GM19467 (cell line): ENCODE results near the gene CCP110.
A peak's percentile ranks its signal among the peaks of the same experiment; 100 is the strongest.

Experiments used
- ATAC-seq: cut with Tn5 transposase; IDR thresholded peaks from one replicate; pipeline ENCODE4 v1.9.1; 2021; ENCODE audit warnings: mild to moderate bottlenecking, moderate library complexity; ENCODE audit not compliant: unreplicated experiment

CCP110 gene

DNA sequence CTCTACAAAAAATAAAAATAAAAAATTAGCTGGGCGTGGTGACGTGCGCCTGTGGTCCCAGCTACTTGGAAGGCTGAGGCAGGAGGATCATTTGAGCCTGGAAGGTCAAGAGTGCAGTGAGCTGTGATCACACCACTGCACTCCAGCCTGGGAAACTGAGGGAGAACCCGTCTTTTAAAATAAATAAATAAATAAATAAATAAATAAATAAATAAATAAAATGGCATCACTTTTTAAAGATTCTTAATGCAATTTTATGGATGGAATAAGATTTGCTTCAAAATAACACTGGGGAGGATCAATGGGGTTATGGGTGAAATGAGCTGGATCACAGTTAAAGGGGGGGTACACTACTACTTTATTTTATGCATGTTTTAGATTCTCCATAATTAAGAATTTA, 16.8 kb upstream of the CCP110 start:
- ATAC-seq: no peak

DNA sequence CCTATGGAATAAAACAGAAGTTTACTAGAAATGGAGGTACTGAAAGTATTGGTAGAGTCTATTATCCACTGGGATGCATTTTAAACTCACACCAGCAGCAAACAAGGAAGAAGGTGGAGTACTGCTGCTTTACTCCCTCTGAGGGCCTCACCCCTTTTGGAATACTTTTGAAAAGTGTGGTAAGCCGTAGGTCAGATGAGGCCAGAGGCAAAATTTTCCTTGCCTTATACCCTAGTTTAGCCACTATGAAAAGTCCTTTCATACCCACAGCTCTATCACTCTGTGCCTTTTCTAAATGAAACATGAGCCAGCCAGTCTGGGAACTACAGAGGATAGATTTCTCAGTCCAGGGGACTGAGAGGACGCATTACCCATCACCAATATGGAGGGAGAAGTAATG, 15.9 kb upstream of the CCP110 start:
- no peak for ATAC-seq

GRCh38 chr16:19512297-19512696, 11.4 kb upstream of the CCP110 start:
- ATAC-seq: no peak

DNA sequence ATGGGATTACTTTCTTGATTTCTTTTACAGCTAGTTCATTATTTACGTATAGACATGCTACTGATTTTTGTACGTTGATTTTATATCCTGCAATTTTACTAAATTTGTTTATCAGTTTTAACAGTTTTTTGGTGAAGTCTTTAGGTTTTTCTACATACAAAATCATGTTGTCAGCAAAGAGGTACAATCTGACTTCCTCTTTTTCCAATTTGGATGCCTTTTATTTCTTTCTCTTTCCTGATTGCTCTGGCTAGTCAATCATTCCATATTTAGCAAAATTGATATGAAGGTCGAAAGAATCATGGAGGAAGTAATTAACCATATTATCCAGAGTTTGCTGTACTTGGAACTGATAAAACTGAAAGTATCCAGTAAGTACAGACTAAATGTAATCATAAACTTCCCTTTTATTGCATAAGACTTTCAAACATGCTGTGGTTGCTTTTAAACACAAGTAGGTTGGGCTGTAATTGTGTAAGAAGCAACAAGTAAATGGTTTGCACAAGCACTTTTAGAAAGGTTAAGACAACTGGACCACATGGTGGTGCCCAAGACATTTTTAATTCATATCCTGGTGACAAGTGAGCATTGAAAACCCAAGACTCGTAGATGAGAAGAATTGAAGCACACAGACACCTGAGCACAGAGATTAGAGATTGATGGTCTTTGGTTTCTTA, 10.2 kb upstream of the CCP110 start:
- ATAC-seq: no peak

DNA sequence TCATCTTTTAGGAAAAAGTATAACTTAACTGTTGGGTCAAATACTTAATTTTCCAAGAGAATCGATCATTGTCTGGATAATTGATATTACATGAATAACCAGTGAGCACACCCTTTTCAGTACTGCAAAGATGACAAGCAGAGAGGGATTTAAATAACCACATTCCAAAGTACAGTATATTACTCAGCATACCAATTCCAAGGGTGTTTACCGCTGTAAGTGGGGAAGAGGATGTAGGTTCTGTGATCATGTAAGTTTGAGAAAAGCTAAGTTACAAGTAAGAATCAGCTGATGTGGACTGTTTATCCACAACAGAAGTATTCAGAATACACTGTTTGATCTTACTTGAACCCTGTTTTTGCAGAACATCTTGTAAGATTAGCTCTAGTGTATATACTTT, 8.0 kb upstream of the CCP110 start:
- no peak for ATAC-seq

- ATAC-seq: no peak
These were observed 6.2 kb upstream of the CCP110 start for GRCh38 chr16:19517424-19518089.

- ATAC-seq: no peak
These were observed 5.4 kb upstream of the CCP110 start for GRCh38 chr16:19518388-19518787.

GRCh38 chr16:19520861-19521331, 2.8 kb upstream of the CCP110 start:
- no peak for ATAC-seq

DNA sequence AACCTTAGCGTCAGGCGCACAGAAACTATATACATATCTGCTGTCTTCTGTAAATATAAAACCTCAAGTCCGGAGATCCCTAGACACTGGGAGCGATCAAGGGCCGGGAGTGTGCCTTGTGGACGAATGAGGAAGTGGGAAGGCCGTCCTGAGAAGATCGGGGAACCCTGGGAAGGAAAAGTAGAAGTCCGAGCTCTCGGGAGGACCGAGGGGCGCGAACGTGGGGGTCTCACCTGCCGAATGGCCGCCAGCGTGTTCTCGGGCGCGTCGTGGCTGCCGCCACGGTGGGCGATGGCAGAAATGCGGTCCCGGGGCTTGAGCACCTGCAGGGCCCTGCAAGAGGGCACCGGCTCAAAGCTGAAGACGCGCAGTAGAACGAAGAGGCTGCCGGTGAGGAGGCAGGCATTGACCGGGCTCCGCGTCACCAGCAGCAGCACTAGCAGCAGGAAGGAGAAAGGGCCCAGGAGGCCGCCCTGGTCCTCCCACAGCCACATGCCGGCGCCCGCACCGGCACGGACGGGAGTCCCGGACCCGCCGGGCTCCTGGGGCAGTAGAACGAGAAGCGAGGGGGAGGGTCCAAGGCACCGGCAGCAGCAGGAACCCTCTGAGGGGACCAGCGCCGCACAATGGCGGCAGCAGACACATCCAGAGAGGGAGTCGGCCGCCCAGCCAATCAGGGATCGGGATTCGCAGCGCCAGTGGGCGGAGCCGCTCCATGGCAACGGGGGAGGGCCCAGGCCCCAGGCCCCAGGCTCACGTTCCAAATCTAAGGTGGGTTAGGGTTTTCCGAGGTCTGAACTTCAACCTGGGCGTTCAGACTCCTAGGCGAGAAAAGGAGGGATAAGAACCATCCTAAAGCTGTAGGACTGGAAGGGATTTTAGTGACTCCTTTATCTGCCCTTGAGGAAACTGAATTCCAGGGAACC, 2.0 kb upstream of the CCP110 start, which contains the start of gene GDE1:
Gene GDE1, minus strand, starts transcription at position 628 of the 926 bp plus-strand sequence. Its CDS starts 134 bp downstream, at position 494.
- peak; percentile 72 for ATAC-seq

DNA sequence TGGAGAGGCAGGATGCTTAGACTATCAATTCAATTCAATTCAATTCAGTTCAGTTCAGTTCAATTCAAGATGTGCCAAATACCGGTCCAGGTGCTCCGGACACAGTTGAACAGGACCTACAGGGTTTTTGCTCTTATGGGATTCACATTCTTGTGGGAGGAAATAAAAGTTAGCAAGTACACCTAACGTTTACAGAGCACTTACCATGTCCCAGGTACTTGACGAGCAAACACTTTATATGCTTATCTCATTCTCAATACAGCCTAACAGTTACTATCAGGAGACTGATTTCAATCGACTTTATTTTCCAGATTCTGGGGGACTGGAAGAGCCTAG, 1.4 kb upstream of the CCP110 start:
- ATAC-seq: no peak

DNA sequence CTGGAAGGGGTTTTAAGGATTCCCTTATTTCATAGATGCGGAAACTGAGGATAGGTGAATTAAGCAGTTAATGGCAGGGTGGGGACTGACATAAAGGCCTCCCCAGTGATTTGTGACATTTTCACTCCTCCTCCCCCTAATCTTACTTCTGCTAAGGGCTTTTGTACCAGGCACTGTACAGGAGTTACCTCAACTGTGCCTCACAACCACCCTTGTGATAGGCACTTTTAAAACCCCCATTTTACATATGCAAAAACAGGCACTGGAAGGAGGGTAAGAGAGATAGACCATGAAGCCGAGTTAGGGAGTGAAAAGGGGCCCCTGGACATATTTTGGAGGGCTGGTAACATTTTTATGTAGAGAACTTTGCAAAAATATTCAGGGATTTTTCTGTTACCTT, 982 bp upstream of the CCP110 start:
- no peak for ATAC-seq

GRCh38 chr16:19523184-19523558, 571 bp upstream of the CCP110 start:
- ATAC-seq: no peak

- no peak for ATAC-seq
These were observed 544 bp downstream of the CCP110 start for GRCh38 chr16:19524356-19524615.

GRCh38 chr16:19524616-19525384, 1.1 kb downstream of the CCP110 start:
- no peak for ATAC-seq

DNA sequence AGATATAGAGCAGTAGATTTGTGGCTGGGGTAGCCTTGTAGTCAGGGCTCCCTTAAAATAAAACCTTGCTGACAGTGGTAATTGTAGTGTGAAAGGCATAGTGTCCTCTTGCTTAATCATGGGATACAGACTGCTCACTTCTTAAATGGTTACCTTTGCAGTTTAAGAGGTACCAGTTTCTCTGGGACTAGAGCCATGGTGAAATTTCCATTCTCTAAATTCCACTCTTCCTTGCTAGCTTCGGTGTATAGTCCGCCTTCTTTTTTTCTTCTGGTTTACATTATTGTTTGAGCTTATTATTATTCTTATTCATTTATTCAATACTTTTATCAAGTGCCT, 1.6 kb downstream of the CCP110 start:
- no peak for ATAC-seq

DNA sequence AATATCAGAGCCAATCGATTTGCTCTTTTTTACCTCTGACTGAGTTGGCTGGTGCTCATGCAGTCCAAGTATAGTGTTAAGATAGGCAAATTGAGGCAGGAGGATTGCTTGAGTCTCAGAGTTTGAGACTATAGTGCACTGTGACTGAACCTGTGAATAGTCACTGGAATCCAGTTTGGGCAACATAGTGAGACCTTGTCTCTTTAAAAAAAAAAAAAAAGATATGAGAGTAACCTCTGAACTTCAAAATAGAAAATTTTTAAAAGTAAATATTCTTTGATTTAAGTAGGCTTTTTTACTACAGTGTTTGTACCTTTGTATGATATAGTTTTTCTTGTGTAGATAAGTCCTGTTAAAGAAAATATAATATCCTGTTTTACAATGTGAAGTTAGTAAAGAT, 3.4 kb downstream of the CCP110 start:
- no peak for ATAC-seq

DNA sequence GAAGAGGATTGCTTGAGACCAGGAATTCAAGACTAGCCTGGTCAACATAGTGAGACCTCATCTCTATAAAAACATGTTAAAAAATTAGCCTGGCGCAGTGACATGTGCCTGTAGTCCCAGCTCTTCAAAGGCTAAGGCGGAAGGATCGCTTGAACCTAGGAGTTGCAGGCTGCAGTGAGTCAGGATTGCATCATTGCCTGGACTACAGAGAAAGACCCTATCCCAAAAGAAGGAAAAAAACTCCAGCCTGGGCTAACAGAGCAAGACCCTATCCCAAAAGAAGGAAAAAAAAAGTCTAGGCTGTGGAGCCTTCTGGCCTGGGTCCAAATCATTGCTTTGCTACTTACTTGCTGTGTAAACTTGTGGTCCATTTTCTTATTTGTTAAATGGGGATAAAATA, 4.9 kb downstream of the CCP110 start:
- no peak for ATAC-seq

DNA sequence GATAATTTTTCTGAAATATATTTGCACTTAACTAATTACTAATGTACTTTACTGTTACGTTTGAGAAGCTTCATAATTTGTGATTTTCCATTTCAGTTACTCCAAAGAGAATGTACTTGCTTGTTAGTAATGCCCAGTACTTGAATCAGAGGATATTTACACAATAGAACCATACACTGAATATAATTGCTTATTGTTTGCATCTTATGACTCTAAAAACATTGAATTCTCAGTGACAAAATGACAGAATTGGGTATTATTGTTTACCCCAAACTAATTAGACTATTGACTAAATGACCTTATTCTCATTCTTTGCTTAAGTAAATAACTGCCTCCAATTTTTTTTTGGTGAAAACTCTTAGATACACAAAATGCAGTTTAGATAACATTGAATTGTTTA, 8.9 kb downstream of the CCP110 start:
- no peak for ATAC-seq

GRCh38 chr16:19540241-19540970, 16.7 kb downstream of the CCP110 start:
- no peak for ATAC-seq

GRCh38 chr16:19542138-19542821, 18.5 kb downstream of the CCP110 start:
- ATAC-seq: no peak
